ENCODE data around the gene GMDS.

- no peak for TF ChIP-seq SNAI2 (CRISPR knock-in tag; IDR thresholded peaks at IDR 0.05)
- no peak for TF ChIP-seq PATZ1 (CRISPR knock-in tag; IDR thresholded peaks at IDR 0.05; ENCODE audit: borderline replicate concordance)
Measured at GRCh38 chr6:2061880-2062279, 183.5 kb downstream of the GMDS start.

All from SK-N-SH treated with all-trans-retinoic acid at 6 μM for 48 hours (cell line).